NCI-H2107 treated with DMSO at 0.1 percent for 48 hours (cell line): Measurements from ENCODE around the gene EGFL7.

ENCODE experiments used
- DNase-seq: peaks from one replicate; lab custom pipeline; 2025; ENCODE audit not compliant: unreplicated experiment; lab: John Stamatoyannopoulos, UW

EGFL7 gene

GRCh38 chr9:136684799-136685198 is 22.1 kb downstream of the EGFL7 start:
- DNase-seq, result no peak

GRCh38 chr9:136685216-136685615 is 22.5 kb downstream of the EGFL7 start:
- no peak for DNase-seq

- DNase-seq, result no peak
Measured at GRCh38 chr9:136685790-136686533, 23.2 kb downstream of the EGFL7 start.

GRCh38 chr9:136686534-136686793 is 23.7 kb downstream of the EGFL7 start:
- no peak for DNase-seq

- no peak for DNase-seq
Measured at GRCh38 chr9:136686794-136687711, 24.3 kb downstream of the EGFL7 start, which contains the start of gene AGPAT2. AGPAT2 (minus strand) TSS chr9:136687457; CDS start chr9:136687357, 100 bp downstream.

- DNase-seq, result no peak
Measured at GRCh38 chr9:136687721-136688223, 25.1 kb downstream of the EGFL7 start.

GRCh38 chr9:136688274-136689107 is 25.8 kb downstream of the EGFL7 start:
- no peak for DNase-seq

- DNase-seq, result no peak
Measured at GRCh38 chr9:136689108-136689460, 26.4 kb downstream of the EGFL7 start.

GRCh38 chr9:136690104-136690805 is 27.5 kb downstream of the EGFL7 start:
- no peak for DNase-seq

GRCh38 chr9:136690806-136691261 is 28.1 kb downstream of the EGFL7 start:
- DNase-seq, result no peak

GRCh38 chr9:136691316-136692184 is 28.8 kb downstream of the EGFL7 start:
- no peak for DNase-seq

GRCh38 chr9:136692185-136693134 is 29.7 kb downstream of the EGFL7 start:
- no peak for DNase-seq

- DNase-seq, result no peak
Measured at GRCh38 chr9:136693135-136693489, 30.4 kb downstream of the EGFL7 start.

- no peak for DNase-seq
Measured at GRCh38 chr9:136693490-136694162, 30.9 kb downstream of the EGFL7 start.

GRCh38 chr9:136694163-136694871 is 31.6 kb downstream of the EGFL7 start:
- no peak for DNase-seq

GRCh38 chr9:136694872-136695247 is 32.1 kb downstream of the EGFL7 start:
- no peak for DNase-seq

- DNase-seq, result peak; percentile 94
Measured at GRCh38 chr9:136695435-136695895, 32.7 kb downstream of the EGFL7 start.
